GM12878 (cell line): Measurements from ENCODE around the gene LRRC57.
A peak's percentile ranks its signal among the peaks of the same experiment; 100 is the strongest.

Experiments used
- EZH2 ChIP-seq: IDR thresholded peaks from 2 replicates; pipeline ENCODE4 v1.6.1; 2012; ENCODE audit warnings: low read depth, mild to moderate bottlenecking, control low read depth, inconsistent platforms, low read length, borderline replicate concordance; ENCODE audit not compliant: control insufficient read depth
- POLR2A ChIP-seq: IDR thresholded peaks from 2 replicates; pipeline ENCODE4 v1.6.1; 2011; ENCODE audit warnings: low read depth, mild to moderate bottlenecking, low read length

- TF ChIP-seq POLR2A (peak; percentile 97), EZH2 (no peak)
Observed at GRCh38 chr15:42575188-42576039, 26.8 kb upstream of the LRRC57 start, which contains the start of gene STARD9.
